Mammary epithelial cell (primary cell): Measurements from ENCODE around the gene CTLA4.
"Not testable (repeated sequence)": the region's sequence is repeated elsewhere in the genome, so short reads cannot be mapped to it uniquely, and the experiment has no call there.

Experiments used
- CTCF ChIP-seq, 2 donors: IDR thresholded peaks in 1 of 2; conservative IDR thresholded peaks in 1 of 2; 2 replicates each; pipeline ENCODE4 v1.5.1; 2011 to 2012; ENCODE audit warnings: inconsistent platforms in 2 of 2, low read length in 2 of 2, mild to moderate bottlenecking in 2 of 2, control low read depth in 1 of 2, low read depth in 1 of 2; ENCODE audit not compliant: insufficient read depth in 1 of 2; ENCODE audit errors: extremely low read depth in 1 of 2
- EZH2 ChIP-seq: IDR thresholded peaks from 2 replicates; pipeline ENCODE4 v1.6.1; 2012; ENCODE audit warnings: low read length, inconsistent platforms, borderline replicate concordance

GRCh38 chr2:203881185-203881584 lies 13.6 kb downstream of the CTLA4 start:
- TF ChIP-seq EZH2; CTCF (conservative IDR thresholded peaks at IDR 0.05 in 1 of 2, IDR thresholded peaks at IDR 0.05 in 1 of 2; ENCODE audit: extremely low read depth in 1 of 2, insufficient read depth in 1 of 2, low read depth in 1 of 2, low read length in 2 of 2): not testable (repeated sequence)
